Erythroblast (primary cell): ENCODE results near the gene TIMM29.

Experiments
- GATA1 ChIP-seq: IDR thresholded peaks from 2 replicates; pipeline ENCODE4 v1.6.1; 2011; ENCODE audit warnings: low read depth, mild to moderate bottlenecking, control low read depth, low read length, moderate library complexity
- POLR2A ChIP-seq: IDR thresholded peaks from 2 replicates; pipeline ENCODE4 v1.6.1; 2011; ENCODE audit warnings: mild to moderate bottlenecking, low read length

- TF ChIP-seq POLR2A (no peak), GATA1 (no peak)
Observed at GRCh38 chr19:10935371-10936059, 6.9 kb downstream of the TIMM29 start.
